CD14-positive monocyte (primary cell): Measurements from ENCODE around the gene ZNF649. TPM values are rescaled to one million over a fixed set of nuclear protein-coding genes. Genes with fewer than 3 reads are reported as not detected.

Experiments used
- DNase-seq, 3 donors: peaks; one replicate each; pipeline ENCODE4 v3.0.0-alpha.2; 2011 to 2022
- H2AFZ ChIP-seq: 2 replicates; pipeline ENCODE4 v1.6.0; 2012; ENCODE audit warnings: mild to moderate bottlenecking, low read depth, low read length, inconsistent platforms; ENCODE audit not compliant: insufficient read depth, poor library complexity, severe bottlenecking
- H3K27ac ChIP-seq, 2 donors: 1 replicate in 1 of 2; 2 replicates in 1 of 2; pipeline ENCODE4 v1.5.1; 2012 to 2013; ENCODE audit warnings: low read length in 2 of 2, control low read depth in 1 of 2, inconsistent platforms in 1 of 2, low read depth in 1 of 2, mild to moderate bottlenecking in 1 of 2
- H3K27me3 ChIP-seq, 2 donors: one replicate each; pipeline versions ENCODE4 v1.6.0 to v1.6.1; 2011 to 2013; ENCODE audit warnings: low read length in 2 of 2; ENCODE audit not compliant: control insufficient read depth in 2 of 2, insufficient read depth in 2 of 2
- H3K36me3 ChIP-seq, 2 donors: replicated peaks in 1 of 2; 1 replicate in 1 of 2; 2 replicates in 1 of 2; pipeline versions ENCODE4 v1.5.1 to v1.6.1; 2012 to 2013; ENCODE audit warnings: low read length in 2 of 2, control low read depth in 1 of 2, inconsistent platforms in 1 of 2, mild to moderate bottlenecking in 1 of 2; ENCODE audit not compliant: insufficient read depth in 2 of 2, control insufficient read depth in 1 of 2
- H3K4me1 ChIP-seq, 2 donors: 1 replicate in 1 of 2; 2 replicates in 1 of 2; pipeline versions ENCODE4 v1.5.1 to v1.6.1; 2012 to 2013; ENCODE audit warnings: low read length in 2 of 2, control low read depth in 1 of 2, inconsistent platforms in 1 of 2, mild to moderate bottlenecking in 1 of 2, moderate library complexity in 1 of 2; ENCODE audit not compliant: insufficient read depth in 2 of 2, control insufficient read depth in 1 of 2
- H3K4me2 ChIP-seq: replicated peaks from 2 replicates; pipeline ENCODE3; 2012; ENCODE audit warnings: low read length, moderate library complexity, mild to moderate bottlenecking; ENCODE audit not compliant: poor library complexity, severe bottlenecking; ENCODE audit errors: extremely low read depth
- H3K4me3 ChIP-seq, 3 experiments: fragments of 200-600 bp in 1 of 3; sonication (generic) in 1 of 3; replicated peaks in 1 of 3; 1 replicate in 2 of 3; 2 replicates in 1 of 3; pipeline ENCODE4 v1.5.1; 2011 to 2013; ENCODE audit warnings: low read length in 3 of 3, mild to moderate bottlenecking in 3 of 3, control low read depth in 2 of 3, low read depth in 2 of 3, inconsistent platforms in 1 of 3, moderate library complexity in 1 of 3
- H3K79me2 ChIP-seq: 2 replicates; pipeline ENCODE4 v1.6.0; 2012; ENCODE audit warnings: mild to moderate bottlenecking, control low read depth, inconsistent platforms, low read length, moderate library complexity; ENCODE audit not compliant: insufficient read depth
- H3K9ac ChIP-seq: 2 replicates; pipeline ENCODE4 v1.6.0; 2017; ENCODE audit warnings: low read length, mild to moderate bottlenecking; ENCODE audit not compliant: insufficient read depth, poor library complexity, severe bottlenecking
- H3K9me3 ChIP-seq, 2 donors: replicated peaks in 1 of 2; 1 replicate in 1 of 2; 2 replicates in 1 of 2; pipeline versions ENCODE4 v1.5.1 to v1.6.1; 2012 to 2013; ENCODE audit warnings: low read length in 2 of 2, control low read depth in 1 of 2; ENCODE audit not compliant: control insufficient read depth in 1 of 2, insufficient read depth in 1 of 2
- H4K20me1 ChIP-seq: 2 replicates; pipeline ENCODE4 v1.6.0; 2012; ENCODE audit warnings: mild to moderate bottlenecking, low read length, control low read depth, moderate library complexity; ENCODE audit not compliant: insufficient read depth
- H3K27ac Mint-ChIP-seq, 7 donors: one replicate each; pipeline ENCODE4 v1.8.0; 2020; ENCODE audit warnings: mild to moderate bottlenecking in 7 of 7, mixed read lengths in 7 of 7, moderate library complexity in 6 of 7, inconsistent platforms in 2 of 7
- H3K27me3 Mint-ChIP-seq, 3 donors: one replicate each; pipeline ENCODE4 v1.8.0; 2021 to 2022; ENCODE audit warnings: low read depth in 3 of 3, mild to moderate bottlenecking in 3 of 3, mixed read lengths in 3 of 3, moderate library complexity in 3 of 3, inconsistent platforms in 1 of 3
- H3K36me3 Mint-ChIP-seq, 2 donors: one replicate each; pipeline ENCODE4 v1.8.0; 2020; ENCODE audit warnings: mixed read lengths in 2 of 2, inconsistent platforms in 1 of 2, mild to moderate bottlenecking in 1 of 2
- H3K4me1 Mint-ChIP-seq: one replicate; pipeline ENCODE4 v1.8.0; 2020; ENCODE audit warnings: mild to moderate bottlenecking, mixed read lengths
- H3K4me3 Mint-ChIP-seq, 2 donors: one replicate each; pipeline ENCODE4 v1.8.0; 2020; ENCODE audit warnings: mild to moderate bottlenecking in 2 of 2, mixed read lengths in 2 of 2, moderate library complexity in 1 of 2
- H3K9me3 Mint-ChIP-seq, 7 donors: one replicate each; pipeline ENCODE4 v1.8.0; 2020 to 2022; ENCODE audit warnings: mixed read lengths in 7 of 7, mild to moderate bottlenecking in 6 of 7, moderate library complexity in 6 of 7, inconsistent platforms in 2 of 7
- WGBS: methylation state at CpG from one replicate; pipeline ENCODE4 v1.1.5; 2013; ENCODE audit warnings: missing lambda C conversion rate; ENCODE audit not compliant: insufficient coverage; 5-methylcytosine and 5-hydroxymethylcytosine counted together
- intact Hi-C, 2 donors: fragments of 100-400 bp; cut with micrococcal nuclease; formaldehyde crosslinking; loops; one replicate each; pipeline versions ENCODE4 v1.15.0 to v1.15.1; 2023
- polyA plus RNA-seq, 3 donors: library from polyadenylated mRNA; depleted of rRNA in 1 of 3; unstranded in 2 of 3; stranded (reverse) in 1 of 3; fragments of 300-500 nt in 2 of 3; fragments of >200 nt in 1 of 3; fragmentation: Illumina TruSeq in 2 of 3; gene quantifications; 1 replicate in 2 of 3; 2 replicates in 1 of 3; pipeline ENCODE4 v1.2.3, GENCODE V29; 2012 to 2021
- TF ChIP-seq, protein P1 (sequence below): fragments of 200-600 bp; IDR thresholded peaks from one replicate; pipeline ENCODE4 v1.8.0; 2022; ENCODE audit warnings: antibody characterized with exemption, mild to moderate bottlenecking

The ZNF649 gene
- polyA plus RNA-seq, 3 donors: 1.9 to 4.8 (median 3.9) TPM

DNA sequence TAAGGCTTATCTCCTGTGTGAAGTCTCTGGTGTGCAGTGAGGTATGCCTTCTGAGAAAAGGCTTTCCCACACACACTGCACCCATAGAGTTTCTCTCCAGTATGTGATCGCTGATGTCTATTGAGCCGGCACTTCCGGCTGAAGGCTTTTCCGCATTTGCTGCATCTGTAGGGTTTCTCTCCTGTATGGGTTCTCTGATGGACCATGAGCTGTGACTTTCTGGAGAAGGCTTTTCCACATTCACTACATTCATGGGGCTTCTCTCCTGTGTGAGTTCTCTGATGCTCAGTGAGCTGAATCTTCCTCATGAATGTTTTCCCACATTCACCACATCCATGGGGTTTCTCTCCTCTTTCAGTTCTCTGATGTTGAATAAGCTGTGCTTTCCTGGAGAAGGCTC lies 31.7 kb downstream of the ZNF649 start:
- peaks cover 26 to 57% of the 10 kb centered on the region in 2 donors for H3K36me3 ChIP-seq
- H3K4me2 ChIP-seq: no peak overlapping the region
- no peak overlapping the region for H3K27ac ChIP-seq
- intact Hi-C loops: no loop called here
- Mint-ChIP-seq H3K4me1 (no peaks in the 10 kb centered on the region), H3K27ac (no peak overlapping the region), H3K27me3 (no peaks in the 10 kb centered on the region), H3K4me3 (no peak overlapping the region), H3K9me3 (peaks cover 80 to 99% (median 94%) of the 10 kb centered on the region in 7 donors), H3K36me3 (peaks cover 45 to 54% of the 10 kb centered on the region in 2 donors)
- H4K20me1 ChIP-seq: no peaks in the 10 kb centered on the region
- H2AFZ ChIP-seq: no peak overlapping the region
- H3K4me1 ChIP-seq: no peaks in the 10 kb centered on the region
- TF ChIP-seq, protein P1, sequence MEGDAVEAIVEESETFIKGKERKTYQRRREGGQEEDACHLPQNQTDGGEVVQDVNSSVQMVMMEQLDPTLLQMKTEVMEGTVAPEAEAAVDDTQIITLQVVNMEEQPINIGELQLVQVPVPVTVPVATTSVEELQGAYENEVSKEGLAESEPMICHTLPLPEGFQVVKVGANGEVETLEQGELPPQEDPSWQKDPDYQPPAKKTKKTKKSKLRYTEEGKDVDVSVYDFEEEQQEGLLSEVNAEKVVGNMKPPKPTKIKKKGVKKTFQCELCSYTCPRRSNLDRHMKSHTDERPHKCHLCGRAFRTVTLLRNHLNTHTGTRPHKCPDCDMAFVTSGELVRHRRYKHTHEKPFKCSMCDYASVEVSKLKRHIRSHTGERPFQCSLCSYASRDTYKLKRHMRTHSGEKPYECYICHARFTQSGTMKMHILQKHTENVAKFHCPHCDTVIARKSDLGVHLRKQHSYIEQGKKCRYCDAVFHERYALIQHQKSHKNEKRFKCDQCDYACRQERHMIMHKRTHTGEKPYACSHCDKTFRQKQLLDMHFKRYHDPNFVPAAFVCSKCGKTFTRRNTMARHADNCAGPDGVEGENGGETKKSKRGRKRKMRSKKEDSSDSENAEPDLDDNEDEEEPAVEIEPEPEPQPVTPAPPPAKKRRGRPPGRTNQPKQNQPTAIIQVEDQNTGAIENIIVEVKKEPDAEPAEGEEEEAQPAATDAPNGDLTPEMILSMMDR: no peak
- H3K9ac ChIP-seq: no peak overlapping the region
- peaks cover 76 to 99% of the 10 kb centered on the region in 2 donors for H3K9me3 ChIP-seq
- no peaks in the 10 kb centered on the region for H3K79me2 ChIP-seq
- DNase-seq: no peak
- no CpG with 5 or more reads among the region's 4 CpGs for WGBS
- no peaks in the 10 kb centered on the region for H3K27me3 ChIP-seq
- peak overlapping the region in 1 of 3 experiments; percentile 43 for H3K4me3 ChIP-seq

DNA sequence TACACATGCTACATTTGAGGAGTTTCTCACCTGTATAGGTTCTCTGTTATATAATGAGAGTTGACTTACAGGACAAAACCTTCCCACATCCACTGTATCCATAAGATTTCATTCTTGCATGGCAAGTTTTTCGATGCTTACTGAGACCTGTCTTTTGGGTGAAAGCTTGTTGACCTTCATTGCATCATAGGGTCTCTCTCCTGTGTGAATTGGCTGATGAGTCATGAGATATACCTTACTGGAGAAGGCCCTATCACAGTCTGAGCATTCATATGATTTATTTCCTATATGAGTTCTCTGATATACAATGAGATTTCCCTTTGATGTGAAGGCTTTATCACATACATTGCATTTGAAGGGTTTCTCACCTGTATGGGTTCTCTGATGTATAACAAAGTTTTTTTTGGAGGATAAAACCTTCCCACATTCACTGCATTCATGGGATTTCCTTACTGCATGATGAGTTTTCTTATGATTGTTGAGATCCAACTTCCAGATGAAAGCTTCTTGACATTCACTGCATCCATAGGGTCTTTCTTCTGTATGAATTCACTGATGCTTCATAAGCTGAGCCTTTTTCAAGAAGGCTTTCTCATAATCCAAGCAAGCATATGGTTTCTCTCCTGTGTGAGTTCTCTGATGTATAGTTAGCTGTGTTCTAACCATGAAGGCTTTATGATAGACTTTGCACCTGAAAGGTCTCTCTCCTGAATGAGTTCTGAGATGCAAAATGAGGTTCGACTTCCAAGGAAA lies 42.8 kb downstream of the ZNF649 start:
- no peaks in the 10 kb centered on the region for H3K79me2 ChIP-seq
- no CpG with 5 or more reads among the region's 2 CpGs for WGBS
- TF ChIP-seq, protein P1: no peak
- no peaks in the 10 kb centered on the region for H3K36me3 ChIP-seq
- no peaks in the 10 kb centered on the region for H3K27me3 ChIP-seq
- Mint-ChIP-seq H3K27ac (no peak overlapping the region), H3K9me3 (peaks cover 41 to 91% (median 84%) of the 10 kb centered on the region in 7 donors), H3K4me3 (no peak overlapping the region), H3K4me1 (no peaks in the 10 kb centered on the region), H3K27me3 (no peaks in the 10 kb centered on the region), H3K36me3 (no peaks in the 10 kb centered on the region)
- no peaks in the 10 kb centered on the region for H4K20me1 ChIP-seq
- intact Hi-C loops: no loop called here
- no peak for DNase-seq
- H3K27ac ChIP-seq: no peak overlapping the region
- H3K4me3 ChIP-seq: peak overlapping the region in 1 of 3 experiments; percentile 22
- H3K9ac ChIP-seq: no peak overlapping the region
- H3K4me2 ChIP-seq: no peak overlapping the region
- peaks cover 45 to 96% of the 10 kb centered on the region in 2 donors for H3K9me3 ChIP-seq
- H2AFZ ChIP-seq: no peak overlapping the region
- no peaks in the 10 kb centered on the region for H3K4me1 ChIP-seq

Other genes starting within 250 kb of the ZNF649 start
- gene SPACA6, start 211.7 kb downstream of the ZNF649 start, polyA plus RNA-seq: 1 to 10 TPM in 2 of 3 donors, under 1 TPM in 1; 0.99 to 5.1 (median 2.4) TPM
- gene HAS1, start 181.0 kb downstream of the ZNF649 start, polyA plus RNA-seq: 1 to 10 TPM in 1 of 3 donors, under 1 TPM in 1, not detected in 1; 0.24 to 1.6 TPM
- gene FPR1, start 153.1 kb downstream of the ZNF649 start, polyA plus RNA-seq: 1,000 to 10,000 TPM in 1 of 3 donors, 100 to 1,000 TPM in 2; 372 to 1,265 (median 991) TPM
- 100 to 1,000 TPM in 1 of 3 donors, 10 to 100 TPM in 2; 36.2 to 108 (median 70.3) TPM for gene FPR2, start 143.8 kb downstream of the ZNF649 start, polyA plus RNA-seq
- gene FPR3, start 109.9 kb downstream of the ZNF649 start, polyA plus RNA-seq: 1 to 10 TPM; 1.4 to 3.8 (median 3.5) TPM
- gene ZNF577, start 17.1 kb downstream of the ZNF649 start, polyA plus RNA-seq: 1 to 10 TPM; 1.5 to 8.5 (median 1.5) TPM
- 1 to 10 TPM in 2 of 3 donors, under 1 TPM in 1; 0.96 to 3.1 (median 1.1) TPM for gene ZNF613, start 22.5 kb upstream of the ZNF649 start, polyA plus RNA-seq
- 10 to 100 TPM in 1 of 3 donors, 1 to 10 TPM in 2; 9.1 to 14.0 (median 9.9) TPM for gene ZNF350, start 81.8 kb upstream of the ZNF649 start, polyA plus RNA-seq
- 1 to 10 TPM; 1.8 to 2.4 (median 2.2) TPM for gene ZNF615, start 103.2 kb upstream of the ZNF649 start, polyA plus RNA-seq
- 1 to 10 TPM in 2 of 3 donors, under 1 TPM in 1; 0.65 to 3.1 (median 1.0) TPM for gene ZNF614, start 123.4 kb upstream of the ZNF649 start, polyA plus RNA-seq
- 1 to 10 TPM; 1.1 to 3.0 (median 1.2) TPM for gene ZNF432, start 143.8 kb upstream of the ZNF649 start, polyA plus RNA-seq
- gene ZNF841, start 190.7 kb upstream of the ZNF649 start, polyA plus RNA-seq: 1 to 10 TPM in 1 of 3 donors, under 1 TPM in 1, not detected in 1; 0.42 to 5.2 TPM
- gene ZNF616, start 234.9 kb upstream of the ZNF649 start, polyA plus RNA-seq: 1 to 10 TPM in 2 of 3 donors, under 1 TPM in 1; 0.32 to 1.8 (median 1.1) TPM